Smooth muscle cell (in vitro differentiated cells): Measurements from ENCODE around the gene GSTK1. TPM values are rescaled to one million over a fixed set of nuclear protein-coding genes. Genes with fewer than 3 reads are reported as not detected.
"Not testable (repeated sequence)": the region's sequence is repeated elsewhere in the genome, so short reads cannot be mapped to it uniquely, and the experiment has no call there.

Experiments used
- DNase-seq: peaks from one replicate; lab custom pipeline; 2025; ENCODE audit not compliant: unreplicated experiment; lab: John Stamatoyannopoulos, UW
- H2AFZ ChIP-seq: fragments of 200-600 bp; sonication (generic); 2 replicates; pipeline ENCODE4 v1.6.0; 2016; ENCODE audit warnings: antibody characterized with exemption, low read depth, mild to moderate bottlenecking
- H3F3A ChIP-seq: fragments of 200-600 bp; sonication (generic); 2 replicates; pipeline ENCODE4 v1.6.0; 2017; ENCODE audit warnings: antibody characterized with exemption, low read depth
- H3K27ac ChIP-seq: fragments of 200-600 bp; sonication (generic); 2 replicates; pipeline ENCODE4 v1.5.1; 2016; ENCODE audit warnings: low read depth, mild to moderate bottlenecking
- H3K27me3 ChIP-seq: fragments of 200-600 bp; sonication (generic); 2 replicates; pipeline ENCODE4 v1.6.1; 2016; ENCODE audit warnings: low read depth, mild to moderate bottlenecking
- H3K36me3 ChIP-seq: fragments of 200-600 bp; sonication (generic); 2 replicates; pipeline ENCODE4 v1.5.1; 2016; ENCODE audit warnings: low read depth
- H3K4me1 ChIP-seq: fragments of 200-600 bp; sonication (generic); 2 replicates; pipeline ENCODE4 v1.5.1; 2016; ENCODE audit warnings: low read depth
- H3K4me2 ChIP-seq: fragments of 200-600 bp; sonication (generic); 2 replicates; pipeline ENCODE4 v1.6.0; 2016; ENCODE audit warnings: mild to moderate bottlenecking
- H3K4me3 ChIP-seq: fragments of 200-600 bp; sonication (generic); 2 replicates; pipeline ENCODE4 v1.5.1; 2016; ENCODE audit warnings: mild to moderate bottlenecking
- H3K79me2 ChIP-seq: fragments of 200-600 bp; sonication (generic); 2 replicates; pipeline ENCODE4 v1.6.0; 2016; ENCODE audit warnings: low read depth, mild to moderate bottlenecking
- H3K9ac ChIP-seq: fragments of 200-600 bp; sonication (generic); 2 replicates; pipeline ENCODE4 v1.6.0; 2016; ENCODE audit warnings: low read depth
- H3K9me3 ChIP-seq: fragments of 200-600 bp; sonication (generic); replicated peaks from 2 replicates; pipeline ENCODE4 v1.5.1; 2016; ENCODE audit warnings: low read depth
- H4K20me1 ChIP-seq: fragments of 200-600 bp; sonication (generic); 2 replicates; pipeline ENCODE4 v1.6.0; 2016; ENCODE audit warnings: low read depth
- CTCF ChIP-seq: fragments of 200-600 bp; sonication (generic); IDR thresholded peaks from 2 replicates; pipeline ENCODE4 v1.5.1; 2017; ENCODE audit warnings: borderline replicate concordance, mild to moderate bottlenecking, antibody characterized with exemption; ENCODE audit not compliant: insufficient read depth, poor library complexity, severe bottlenecking
- WGBS: methylation state at CpG from one replicate; pipeline ENCODE4 v1.1.7; 2016; ENCODE audit warnings: low lambda C conversion rate; 5-methylcytosine and 5-hydroxymethylcytosine counted together
- polyA plus RNA-seq: library from polyadenylated mRNA; unstranded; fragments of >200 nt; fragmentation: Nextera tagmentation; extraction: Ambion mirVana; gene quantifications from 2 replicates; pipeline ENCODE4 v1.2.1, GENCODE V29; 2016
- total RNA-seq: library from RNA; depleted of rRNA; stranded (reverse); fragments of >200 nt; gene quantifications from 2 replicates; pipeline ENCODE4 v1.2.3, GENCODE V29; 2014

Gene GSTK1
- total RNA-seq (102 and 158 TPM in 2 replicates), polyA plus RNA-seq (105 and 136 TPM in 2 replicates)

GRCh38 chr7:143263266-143264195, at the start of gene GSTK1:
Gene GSTK1 (plus strand): TSS chr7:143263441. CDS start chr7:143263514, 73 bp downstream.
- Histone ChIP-seq H3F3A (no peaks in the 10 kb centered on the region), H3K9ac (peak within 1 kb of the TSS; percentile 82), H3K36me3 (no peaks in the 10 kb centered on the region), H3K9me3 (no peaks in the 10 kb centered on the region), H3K4me2 (peak within 1 kb of the TSS; percentile 98), H3K4me3 (peak within 1 kb of the TSS; percentile 94), H3K27ac (no peak within 1 kb of the TSS), H3K79me2 (peaks cover 4% of the 10 kb centered on the region), H3K4me1 (no peaks in the 10 kb centered on the region), H2AFZ (peak within 1 kb of the TSS; percentile 94), H3K27me3 (no peaks in the 10 kb centered on the region), H4K20me1 (no peaks in the 10 kb centered on the region)
- peak; percentile 32 for DNase-seq
- no peak for TF ChIP-seq CTCF
- 7% methylated on average over 48 of the region's 48 CpGs for WGBS

GRCh38 chr7:143213478-143213877, 49.8 kb upstream of the GSTK1 start:
- not testable (repeated sequence) for H3F3A ChIP-seq, H4K20me1 ChIP-seq, H3K4me1 ChIP-seq, H3K27ac ChIP-seq, H3K36me3 ChIP-seq, H3K4me3 ChIP-seq, H2AFZ ChIP-seq, H3K9ac ChIP-seq, H3K27me3 ChIP-seq, H3K9me3 ChIP-seq, DNase-seq, H3K79me2 ChIP-seq, H3K4me2 ChIP-seq
- WGBS = 92% methylated on average over 4 of the region's 4 CpGs

- Histone ChIP-seq H3K9ac (no peak overlapping the region), H3K79me2 (no peaks in the 10 kb centered on the region), H3K36me3 (no peaks in the 10 kb centered on the region), H3F3A (no peaks in the 10 kb centered on the region), H3K4me2 (no peak overlapping the region), H2AFZ (no peak overlapping the region), H3K27me3 (no peaks in the 10 kb centered on the region), H3K27ac (no peak overlapping the region), H4K20me1 (no peaks in the 10 kb centered on the region), H3K4me3 (no peak overlapping the region), H3K4me1 (no peaks in the 10 kb centered on the region), H3K9me3 (no peaks in the 10 kb centered on the region)
- DNase-seq = no peak
- peak; percentile 99 for TF ChIP-seq CTCF
- WGBS = 27% methylated on average over 8 of the region's 8 CpGs
These were observed 48.2 kb upstream of the GSTK1 start for GRCh38 chr7:143214789-143215679.

GRCh38 chr7:143216151-143216550, 47.1 kb upstream of the GSTK1 start:
- no peak overlapping the region for H3K4me2 ChIP-seq
- no peak overlapping the region for H2AFZ ChIP-seq
- no peaks in the 10 kb centered on the region for H3F3A ChIP-seq
- no peak for DNase-seq
- H3K9me3 ChIP-seq = no peaks in the 10 kb centered on the region
- 66% methylated on average over 6 of the region's 6 CpGs for WGBS
- no peaks in the 10 kb centered on the region for H4K20me1 ChIP-seq
- no peaks in the 10 kb centered on the region for H3K79me2 ChIP-seq
- no peak for TF ChIP-seq CTCF
- H3K9ac ChIP-seq = no peak overlapping the region
- no peaks in the 10 kb centered on the region for H3K27me3 ChIP-seq
- no peak overlapping the region for H3K4me3 ChIP-seq
- H3K27ac ChIP-seq = peak overlapping the region; percentile 21
- H3K4me1 ChIP-seq = no peaks in the 10 kb centered on the region
- H3K36me3 ChIP-seq = no peaks in the 10 kb centered on the region
